GM10266 (cell line): Measurements from ENCODE around the gene SMAD7.

ENCODE experiments used
- DNase-seq: peaks from one replicate; pipeline ENCODE4 v3.0.0; 2012; ENCODE audit errors: extremely low spot score
- CTCF ChIP-seq: IDR thresholded peaks from 2 replicates; pipeline ENCODE4 v1.5.1; 2012; ENCODE audit warnings: mild to moderate bottlenecking, low read depth; ENCODE audit not compliant: control insufficient read depth, insufficient read depth; ENCODE audit errors: missing control alignments

The SMAD7 gene, protein sequence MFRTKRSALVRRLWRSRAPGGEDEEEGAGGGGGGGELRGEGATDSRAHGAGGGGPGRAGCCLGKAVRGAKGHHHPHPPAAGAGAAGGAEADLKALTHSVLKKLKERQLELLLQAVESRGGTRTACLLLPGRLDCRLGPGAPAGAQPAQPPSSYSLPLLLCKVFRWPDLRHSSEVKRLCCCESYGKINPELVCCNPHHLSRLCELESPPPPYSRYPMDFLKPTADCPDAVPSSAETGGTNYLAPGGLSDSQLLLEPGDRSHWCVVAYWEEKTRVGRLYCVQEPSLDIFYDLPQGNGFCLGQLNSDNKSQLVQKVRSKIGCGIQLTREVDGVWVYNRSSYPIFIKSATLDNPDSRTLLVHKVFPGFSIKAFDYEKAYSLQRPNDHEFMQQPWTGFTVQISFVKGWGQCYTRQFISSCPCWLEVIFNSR

GRCh38 chr18:48950536-48951447 is at the start of gene SMAD7:
SMAD7 (minus strand) TSS chr18:48950965; CDS start chr18:48950424, 541 bp downstream.
- peak; percentile 74 for DNase-seq
- TF ChIP-seq CTCF: no peak

DNA sequence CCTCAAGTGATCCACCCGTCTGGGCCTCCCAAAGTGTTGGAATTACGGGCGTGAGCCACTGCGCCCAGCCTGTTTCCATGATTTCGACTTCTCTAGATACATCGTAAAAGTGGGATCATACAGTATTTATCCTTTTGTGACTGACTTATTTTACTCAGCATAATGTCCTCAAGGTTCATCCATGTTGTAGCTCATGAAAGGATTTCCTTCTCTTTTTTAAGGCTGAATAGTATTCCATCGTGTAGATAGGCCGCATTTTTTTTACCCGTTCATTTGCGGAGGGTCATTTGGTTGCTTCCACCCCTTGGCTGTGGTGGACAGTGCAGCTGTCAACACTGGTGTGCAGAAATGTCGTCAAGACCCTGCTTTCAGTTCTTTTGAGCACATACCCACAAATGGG is 48.8 kb upstream of the SMAD7 start:
- no peak for DNase-seq
- no peak for TF ChIP-seq CTCF

GRCh38 chr18:48997985-48998831 is 47.4 kb upstream of the SMAD7 start:
- TF ChIP-seq CTCF: no peak
- DNase-seq: no peak

- TF ChIP-seq CTCF: no peak
- DNase-seq: no peak
Observed at GRCh38 chr18:48997681-48997984, 46.9 kb upstream of the SMAD7 start.

DNA sequence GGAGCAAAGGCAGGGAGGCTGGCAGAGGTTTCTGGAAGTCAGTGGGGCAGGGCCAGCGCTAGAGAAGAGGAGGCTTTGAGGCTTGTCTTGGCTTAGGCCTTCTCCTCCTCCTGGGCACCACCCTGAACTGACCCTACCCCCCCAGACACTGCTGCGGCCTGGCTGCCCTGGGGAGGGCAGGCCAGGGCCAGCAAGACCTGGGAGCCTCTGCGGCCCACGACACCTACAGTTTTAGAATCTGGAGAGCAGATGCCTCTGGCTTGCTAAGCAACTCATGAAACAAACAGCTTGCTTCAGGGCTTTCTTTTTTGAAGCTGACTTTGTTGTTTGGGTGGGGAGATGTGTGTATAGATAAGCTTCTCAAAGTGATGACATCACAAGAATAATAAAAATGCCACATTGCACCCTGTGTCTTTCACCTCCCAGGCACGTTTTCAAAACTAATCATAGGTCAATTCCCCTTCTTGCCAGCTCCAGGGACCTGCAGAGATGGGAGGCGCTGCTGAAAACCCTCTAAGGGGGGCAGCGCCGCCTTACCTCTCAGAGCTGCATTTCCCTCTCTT is 46.2 kb upstream of the SMAD7 start:
- no peak for DNase-seq
- TF ChIP-seq CTCF: no peak

- TF ChIP-seq CTCF: no peak
- DNase-seq: no peak
Observed at GRCh38 chr18:48996041-48996440, 45.3 kb upstream of the SMAD7 start.
